Measurements from ENCODE around the gene IFI27.

DNA sequence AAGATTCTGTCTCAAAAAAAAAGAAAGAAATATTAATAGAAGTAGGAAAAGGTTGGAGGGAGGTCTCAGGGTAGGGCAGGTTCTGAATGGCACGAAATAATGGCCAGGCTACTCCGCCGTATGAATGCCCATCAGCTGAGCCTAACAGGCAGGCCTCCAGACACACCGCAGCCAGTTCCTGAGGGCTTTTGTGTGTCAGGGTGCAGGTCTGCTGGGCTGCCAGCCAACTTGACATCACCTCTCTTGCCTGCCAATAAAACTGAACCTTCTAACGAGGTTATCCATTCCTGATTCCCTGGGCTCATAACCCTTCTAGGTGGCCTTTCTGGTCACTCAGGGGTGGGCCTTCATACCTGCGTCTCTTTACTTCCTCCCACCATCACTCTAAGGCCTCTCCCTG is 3.0 kb downstream of the IFI27 start:
- TF ChIP-seq CTCF (IDR thresholded peaks at IDR 0.05 in 4 of 5, conservative IDR thresholded peaks at IDR 0.05 in 1 of 5) (no peak), POLR2A (IDR thresholded peaks at IDR 0.05) (no peak)
